GM18520 (cell line): ENCODE results near the gene HIVEP2.
A peak's percentile ranks its signal among the peaks of the same experiment; 100 is the strongest.
"Not testable (repeated sequence)": the region's sequence is repeated elsewhere in the genome, so short reads cannot be mapped to it uniquely, and the experiment has no call there.

Experiments used
- ATAC-seq: cut with Tn5 transposase; IDR thresholded peaks from one replicate; pipeline ENCODE4 v1.9.1; 2021; ENCODE audit not compliant: unreplicated experiment

Gene HIVEP2, protein sequence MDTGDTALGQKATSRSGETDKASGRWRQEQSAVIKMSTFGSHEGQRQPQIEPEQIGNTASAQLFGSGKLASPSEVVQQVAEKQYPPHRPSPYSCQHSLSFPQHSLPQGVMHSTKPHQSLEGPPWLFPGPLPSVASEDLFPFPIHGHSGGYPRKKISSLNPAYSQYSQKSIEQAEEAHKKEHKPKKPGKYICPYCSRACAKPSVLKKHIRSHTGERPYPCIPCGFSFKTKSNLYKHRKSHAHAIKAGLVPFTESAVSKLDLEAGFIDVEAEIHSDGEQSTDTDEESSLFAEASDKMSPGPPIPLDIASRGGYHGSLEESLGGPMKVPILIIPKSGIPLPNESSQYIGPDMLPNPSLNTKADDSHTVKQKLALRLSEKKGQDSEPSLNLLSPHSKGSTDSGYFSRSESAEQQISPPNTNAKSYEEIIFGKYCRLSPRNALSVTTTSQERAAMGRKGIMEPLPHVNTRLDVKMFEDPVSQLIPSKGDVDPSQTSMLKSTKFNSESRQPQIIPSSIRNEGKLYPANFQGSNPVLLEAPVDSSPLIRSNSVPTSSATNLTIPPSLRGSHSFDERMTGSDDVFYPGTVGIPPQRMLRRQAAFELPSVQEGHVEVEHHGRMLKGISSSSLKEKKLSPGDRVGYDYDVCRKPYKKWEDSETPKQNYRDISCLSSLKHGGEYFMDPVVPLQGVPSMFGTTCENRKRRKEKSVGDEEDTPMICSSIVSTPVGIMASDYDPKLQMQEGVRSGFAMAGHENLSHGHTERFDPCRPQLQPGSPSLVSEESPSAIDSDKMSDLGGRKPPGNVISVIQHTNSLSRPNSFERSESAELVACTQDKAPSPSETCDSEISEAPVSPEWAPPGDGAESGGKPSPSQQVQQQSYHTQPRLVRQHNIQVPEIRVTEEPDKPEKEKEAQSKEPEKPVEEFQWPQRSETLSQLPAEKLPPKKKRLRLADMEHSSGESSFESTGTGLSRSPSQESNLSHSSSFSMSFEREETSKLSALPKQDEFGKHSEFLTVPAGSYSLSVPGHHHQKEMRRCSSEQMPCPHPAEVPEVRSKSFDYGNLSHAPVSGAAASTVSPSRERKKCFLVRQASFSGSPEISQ (N-terminal part only)

DNA sequence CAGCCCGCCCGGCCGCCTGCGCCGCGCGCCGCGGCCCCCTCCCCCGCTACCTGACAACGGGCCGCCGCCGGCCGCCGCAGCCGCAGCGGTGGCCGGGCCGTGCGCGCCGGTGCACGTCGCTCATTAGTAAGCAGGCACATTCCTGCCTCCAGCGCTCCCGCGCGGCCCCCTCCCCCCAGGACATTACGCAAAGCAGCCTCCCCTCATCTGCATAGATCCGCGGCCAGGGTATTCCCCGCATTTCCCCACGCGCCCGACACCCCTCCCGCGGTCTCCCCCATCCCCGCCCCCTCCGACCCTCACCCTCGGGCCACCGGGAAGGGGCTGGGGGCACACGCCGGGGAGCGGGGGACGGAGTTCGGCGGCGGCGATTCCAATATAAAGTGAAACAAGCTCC lies at the start of gene HIVEP2:
Gene HIVEP2, minus strand, starts transcription at position 128 of the 397 bp plus-strand sequence. CDS start 170,438 bp downstream, outside the sequence.
- peak; percentile 19 for ATAC-seq

DNA sequence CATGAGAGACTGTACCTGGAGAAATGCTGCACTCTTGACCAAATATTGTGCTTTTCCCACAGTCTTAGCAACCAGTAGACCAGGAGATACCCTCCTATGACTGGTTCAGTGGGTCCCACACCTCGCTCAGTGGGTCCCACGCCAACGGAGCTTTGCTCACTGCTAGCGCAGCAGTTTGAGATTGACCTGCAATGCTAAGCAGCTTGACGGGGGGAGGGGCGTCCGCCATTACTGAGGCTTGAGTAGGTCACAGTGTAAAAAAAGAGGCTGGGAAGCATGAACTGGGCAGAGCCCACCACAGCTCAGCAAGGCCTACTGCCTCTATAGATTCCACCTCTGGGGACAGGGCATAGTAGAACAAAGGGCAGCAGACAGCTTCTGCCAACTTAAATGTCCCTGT lies 49.0 kb upstream of the HIVEP2 start:
- no peak for ATAC-seq

DNA sequence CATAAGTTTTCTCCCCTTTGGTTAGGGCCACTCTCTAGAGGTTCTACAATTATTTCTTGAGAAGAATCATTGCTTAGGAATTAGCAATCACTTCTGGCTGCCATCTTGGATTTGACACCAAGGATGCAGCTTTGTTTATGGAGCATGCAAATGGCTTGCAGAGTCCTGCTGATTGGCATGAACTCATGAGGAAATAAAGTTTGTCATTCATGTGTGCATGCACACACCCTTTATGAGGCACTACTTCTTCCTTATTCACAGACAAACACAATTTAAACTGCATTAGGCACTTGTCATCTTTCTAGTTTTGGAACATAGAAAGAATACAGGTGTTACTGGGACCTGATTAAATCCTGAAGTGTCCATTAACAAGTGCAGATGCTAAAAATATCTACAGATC lies 42.5 kb upstream of the HIVEP2 start:
- no peak for ATAC-seq

DNA sequence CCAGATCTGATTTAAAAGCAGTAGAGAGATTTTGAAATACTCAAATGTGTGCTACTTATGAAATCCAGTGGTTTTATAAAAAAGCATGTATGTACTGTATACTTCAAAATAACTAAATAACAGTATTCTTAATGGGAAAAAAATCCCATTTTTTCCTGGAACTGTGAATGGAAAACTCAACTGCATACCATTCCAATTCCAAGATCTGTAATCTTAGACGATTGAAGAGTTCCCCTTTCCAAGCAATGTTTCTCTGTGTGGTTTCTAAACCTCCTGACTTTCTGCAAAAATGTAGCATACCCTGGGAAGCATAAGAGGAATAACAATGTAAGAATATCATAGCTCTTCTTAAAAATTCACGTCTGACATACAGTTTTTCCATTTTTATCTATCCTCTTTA lies 40.3 kb upstream of the HIVEP2 start:
- ATAC-seq = no peak

DNA sequence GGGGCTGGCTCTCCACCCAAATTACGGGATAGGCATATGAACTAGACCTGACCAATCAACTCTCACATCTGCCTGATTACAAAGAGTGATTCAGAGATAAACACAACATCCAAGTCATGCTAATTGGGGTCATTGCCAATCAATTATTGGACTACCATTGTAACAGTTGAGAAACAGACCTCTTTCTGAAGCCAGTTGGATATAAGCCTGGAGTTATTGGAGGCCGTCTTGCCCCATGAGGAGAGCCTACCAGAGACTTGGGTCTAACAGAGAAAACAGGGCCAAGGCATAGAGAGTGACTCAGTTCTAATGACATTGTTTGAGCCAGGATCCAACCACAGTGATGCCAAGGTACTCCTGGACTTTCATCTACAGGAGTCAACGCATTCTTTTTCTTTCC lies 39.4 kb upstream of the HIVEP2 start:
- no peak for ATAC-seq

DNA sequence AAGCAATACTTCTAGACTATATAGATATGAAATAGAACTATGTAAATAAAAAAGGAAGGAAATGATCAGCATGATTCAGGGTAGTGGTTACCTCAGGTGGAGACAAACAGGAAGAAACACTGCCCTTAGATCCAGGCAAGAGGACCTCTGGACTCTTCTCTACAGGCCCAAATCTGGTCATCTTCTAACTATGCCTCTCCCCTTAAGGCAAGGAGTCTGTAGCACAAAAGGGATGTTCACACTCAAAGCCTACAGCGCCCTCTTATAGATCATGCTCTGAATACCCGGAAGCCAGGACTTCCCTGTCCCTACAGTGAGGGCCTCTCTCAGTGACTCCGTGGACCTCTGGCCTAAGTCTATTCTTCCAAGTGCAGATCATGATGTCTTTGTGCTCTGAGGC lies 30.4 kb upstream of the HIVEP2 start:
- ATAC-seq = no peak

DNA sequence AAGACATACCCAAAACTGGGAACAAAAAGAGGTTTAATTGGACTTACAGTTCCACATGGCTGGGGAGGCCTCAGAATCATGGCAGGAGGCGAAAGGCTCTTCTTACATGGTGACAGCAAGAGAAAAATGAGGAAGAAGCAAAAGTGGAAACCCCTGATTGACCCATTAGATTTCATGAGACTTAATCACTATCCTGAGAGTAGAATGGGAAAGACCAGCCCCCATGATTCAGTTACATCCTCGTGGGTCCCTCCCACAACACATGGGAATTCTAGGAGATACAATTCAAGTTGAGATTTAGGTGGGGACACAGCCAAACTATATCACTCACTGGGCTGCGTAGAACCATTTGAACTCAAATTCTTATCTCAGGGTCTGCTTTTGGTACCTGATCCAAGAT lies 26.0 kb upstream of the HIVEP2 start:
- ATAC-seq = not testable (repeated sequence)

DNA sequence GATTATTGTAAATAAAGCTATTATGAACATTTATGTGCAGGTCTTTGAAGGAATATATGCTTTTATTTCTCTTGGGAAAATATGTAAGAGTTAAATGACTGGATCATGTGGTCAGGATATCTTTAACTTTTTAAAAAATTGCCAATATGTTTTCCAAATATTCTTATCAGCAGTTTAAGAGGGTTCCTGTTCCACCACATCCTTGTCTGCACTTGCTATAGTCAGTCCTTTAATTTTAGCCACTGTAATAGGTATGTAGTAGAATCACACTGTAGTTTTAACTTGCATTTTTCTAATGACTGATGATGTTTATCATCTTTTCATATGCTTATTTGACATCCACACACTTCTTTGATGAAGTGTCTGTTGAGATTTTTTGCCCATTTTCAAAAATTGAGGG lies 23.6 kb upstream of the HIVEP2 start:
- no peak for ATAC-seq

DNA sequence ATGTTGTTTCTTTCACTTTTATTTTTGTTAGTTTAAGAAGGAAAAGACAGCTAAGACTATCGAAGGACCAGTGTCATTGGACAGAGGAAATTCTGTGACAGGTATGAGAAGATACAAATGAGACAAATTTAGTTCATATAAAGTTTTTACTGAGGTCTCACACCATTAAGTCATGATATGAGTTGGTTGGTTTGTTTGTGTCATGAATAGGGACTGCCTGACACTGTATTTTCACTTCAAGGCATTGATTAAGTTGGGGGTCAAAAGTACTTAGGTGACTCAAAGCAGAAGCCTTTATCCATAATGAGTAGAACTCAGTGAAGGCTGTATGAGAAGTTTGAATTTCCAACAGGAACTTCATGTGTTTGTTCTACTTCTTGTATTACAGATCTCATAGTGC lies 21.3 kb upstream of the HIVEP2 start:
- peak; percentile 70 for ATAC-seq

DNA sequence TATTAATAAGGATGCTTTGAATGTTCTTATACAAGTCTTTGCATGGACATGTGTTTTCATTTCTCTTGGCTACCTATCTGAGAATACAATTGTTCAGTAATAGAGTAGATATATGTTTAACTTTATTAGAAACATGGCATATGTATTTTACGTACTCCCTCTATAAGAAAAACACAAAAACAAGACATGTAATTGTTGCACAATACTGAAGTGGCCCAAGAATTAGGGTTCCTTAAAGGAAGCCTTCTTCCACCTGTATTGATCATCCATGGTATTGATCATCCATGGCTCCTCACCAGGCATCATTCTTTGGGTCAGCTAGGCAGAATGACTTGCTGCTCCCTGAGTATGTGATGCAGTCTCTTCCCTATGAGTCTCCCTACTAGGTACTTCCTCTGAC lies 20.2 kb upstream of the HIVEP2 start:
- no peak for ATAC-seq

DNA sequence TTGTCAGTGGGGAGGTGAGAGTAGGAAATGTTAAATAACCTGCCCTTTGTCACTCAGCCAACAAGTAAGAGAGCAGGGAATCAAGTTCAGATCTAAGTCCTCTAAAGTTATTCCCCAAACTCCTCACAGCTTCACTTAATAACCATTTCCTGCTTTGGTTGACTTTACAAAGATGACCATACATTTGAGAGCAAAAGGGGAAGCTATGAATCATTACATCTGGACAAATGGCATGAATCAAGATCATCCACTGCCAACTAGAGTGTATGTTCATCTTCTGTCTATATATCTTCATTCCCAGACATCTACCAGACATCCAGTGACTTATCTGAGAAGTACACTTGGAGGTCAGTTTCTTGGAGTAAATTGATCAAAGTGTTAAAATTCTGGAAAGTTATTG lies 15.1 kb upstream of the HIVEP2 start:
- ATAC-seq = no peak

DNA sequence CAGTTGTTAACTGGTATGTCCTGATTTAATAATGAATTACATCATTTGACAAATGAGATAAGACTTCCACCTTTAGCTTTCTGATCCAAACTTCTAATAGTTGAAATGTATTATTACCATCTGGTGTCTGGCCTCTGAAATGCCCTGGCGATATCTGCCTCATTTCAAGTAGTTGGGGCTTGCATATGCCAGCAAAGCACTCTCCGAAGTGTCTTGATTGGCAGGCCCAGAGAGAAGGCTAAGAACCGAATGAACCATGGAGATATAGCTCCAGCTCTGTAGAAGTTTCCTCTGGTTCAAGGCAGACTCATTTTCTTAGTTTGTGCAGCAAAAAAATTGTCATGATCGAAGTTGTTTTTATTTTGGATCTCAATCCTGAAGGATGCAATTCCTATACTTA lies 13.4 kb upstream of the HIVEP2 start:
- ATAC-seq = no peak

DNA sequence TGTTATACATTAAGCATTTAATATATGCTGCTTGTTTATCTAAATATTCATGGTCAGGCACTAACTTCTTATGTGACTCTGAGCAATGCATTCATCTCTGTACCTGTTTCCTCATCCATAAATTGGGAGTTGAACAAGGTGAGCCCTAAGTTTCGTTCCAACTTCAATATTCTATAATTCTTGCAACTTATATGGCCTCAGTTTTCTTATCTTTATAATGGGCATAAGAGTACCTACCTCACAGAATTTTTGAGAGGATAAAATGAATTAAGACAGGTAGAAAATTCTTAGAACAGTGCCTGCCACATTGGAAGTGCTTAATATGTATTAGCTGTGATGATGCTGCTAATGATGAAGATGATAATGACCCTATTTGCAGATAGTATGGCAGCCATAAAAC lies 11.8 kb upstream of the HIVEP2 start:
- no peak for ATAC-seq

DNA sequence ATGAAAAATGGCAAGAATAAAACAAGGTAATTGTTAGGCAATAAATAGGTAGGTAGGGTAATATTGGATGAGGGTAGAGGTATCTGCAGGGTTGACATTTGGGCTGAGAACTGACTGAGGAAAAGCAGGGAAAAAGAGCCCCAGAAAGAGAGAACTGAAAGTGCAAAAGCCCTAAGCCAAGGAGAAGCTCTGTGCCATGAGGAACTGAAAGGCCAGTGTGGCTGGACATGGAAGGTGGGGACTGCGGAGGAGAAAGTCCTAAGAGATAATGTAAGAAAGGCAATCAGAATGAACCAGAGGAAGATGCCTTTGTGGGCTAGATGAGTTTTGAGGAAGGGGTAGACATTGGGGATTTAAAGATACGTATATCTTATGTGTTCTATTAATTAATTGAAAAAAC lies 9.9 kb upstream of the HIVEP2 start:
- no peak for ATAC-seq

DNA sequence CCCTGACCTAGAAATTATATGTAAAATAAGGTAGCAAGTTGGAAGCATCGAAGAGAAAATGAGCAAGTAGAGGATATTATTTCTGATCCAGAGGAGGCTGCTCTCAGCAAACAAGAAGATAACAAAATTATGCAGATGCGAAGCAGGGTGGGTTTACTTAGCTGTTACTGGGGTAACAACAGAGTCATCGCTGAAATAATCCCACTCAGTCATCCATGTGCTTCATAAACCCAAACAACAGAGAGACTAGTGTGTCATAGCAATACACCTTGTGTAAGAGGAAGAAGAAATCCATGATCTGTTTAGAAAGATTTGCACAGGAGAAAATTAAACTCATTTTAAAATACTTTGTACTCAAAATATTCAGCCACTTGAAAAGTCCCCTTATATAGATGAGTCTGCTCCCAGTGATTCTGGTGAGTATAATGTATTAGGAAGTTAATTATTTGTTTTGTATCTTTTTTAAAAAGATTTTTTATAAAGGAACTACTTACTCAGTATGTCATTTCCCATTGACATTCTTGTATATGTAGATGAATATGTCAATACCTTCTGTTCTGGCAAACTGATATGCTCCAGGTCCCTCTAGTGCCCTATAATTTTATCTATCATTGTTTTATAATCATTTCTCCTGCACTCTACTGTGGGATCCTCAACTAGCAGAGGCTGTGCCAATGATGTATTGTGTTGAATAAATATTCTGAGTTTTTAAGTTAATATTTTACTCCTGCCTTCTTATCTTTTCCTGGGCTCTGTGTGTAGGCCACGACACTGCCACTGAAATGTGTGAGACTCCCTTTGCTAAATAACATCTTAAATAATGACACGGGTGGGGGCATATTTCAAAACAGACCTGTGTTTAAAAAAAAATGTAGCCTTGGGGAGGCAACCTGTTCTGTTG lies 8.6 kb upstream of the HIVEP2 start:
- ATAC-seq = no peak

DNA sequence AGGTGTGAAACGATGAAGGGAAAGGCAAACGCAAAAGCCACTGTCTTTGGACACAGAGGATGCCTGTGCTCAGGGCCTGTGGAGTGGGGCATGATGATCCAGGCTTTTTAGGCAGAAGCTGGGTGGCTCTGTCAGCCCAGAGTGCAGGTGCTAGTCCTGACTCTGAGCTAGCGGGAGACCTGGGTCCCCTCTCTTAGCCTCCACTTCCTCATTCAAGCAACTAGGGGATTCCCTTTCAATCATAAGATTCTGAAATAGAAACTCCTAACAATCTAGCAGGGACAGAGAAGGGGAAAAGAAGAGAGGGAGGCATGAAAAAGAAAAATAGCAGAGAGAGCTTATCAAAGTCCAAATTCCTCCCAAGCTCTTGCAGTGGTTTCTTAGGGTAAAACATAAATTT lies 7.6 kb upstream of the HIVEP2 start:
- peak; percentile 53 for ATAC-seq

DNA sequence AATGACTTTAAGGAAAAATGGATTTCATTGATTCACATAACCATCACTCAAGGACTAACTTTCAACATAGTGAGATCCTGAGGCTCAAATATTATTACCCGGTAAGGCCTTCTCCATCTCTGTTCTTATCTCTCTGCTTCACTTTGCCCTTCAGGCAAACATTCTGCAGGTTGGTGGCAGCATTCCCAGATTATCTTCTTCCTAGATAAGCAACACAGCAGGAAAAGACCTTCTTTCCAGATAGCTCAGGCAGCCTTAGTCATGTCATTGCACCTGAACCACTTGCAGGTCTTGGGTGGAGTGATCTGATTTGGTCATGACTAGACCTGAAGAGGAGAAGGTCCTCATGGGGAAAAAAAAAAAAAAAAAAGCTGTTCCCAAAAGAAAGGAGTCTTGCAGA lies 5.3 kb upstream of the HIVEP2 start:
- no peak for ATAC-seq

DNA sequence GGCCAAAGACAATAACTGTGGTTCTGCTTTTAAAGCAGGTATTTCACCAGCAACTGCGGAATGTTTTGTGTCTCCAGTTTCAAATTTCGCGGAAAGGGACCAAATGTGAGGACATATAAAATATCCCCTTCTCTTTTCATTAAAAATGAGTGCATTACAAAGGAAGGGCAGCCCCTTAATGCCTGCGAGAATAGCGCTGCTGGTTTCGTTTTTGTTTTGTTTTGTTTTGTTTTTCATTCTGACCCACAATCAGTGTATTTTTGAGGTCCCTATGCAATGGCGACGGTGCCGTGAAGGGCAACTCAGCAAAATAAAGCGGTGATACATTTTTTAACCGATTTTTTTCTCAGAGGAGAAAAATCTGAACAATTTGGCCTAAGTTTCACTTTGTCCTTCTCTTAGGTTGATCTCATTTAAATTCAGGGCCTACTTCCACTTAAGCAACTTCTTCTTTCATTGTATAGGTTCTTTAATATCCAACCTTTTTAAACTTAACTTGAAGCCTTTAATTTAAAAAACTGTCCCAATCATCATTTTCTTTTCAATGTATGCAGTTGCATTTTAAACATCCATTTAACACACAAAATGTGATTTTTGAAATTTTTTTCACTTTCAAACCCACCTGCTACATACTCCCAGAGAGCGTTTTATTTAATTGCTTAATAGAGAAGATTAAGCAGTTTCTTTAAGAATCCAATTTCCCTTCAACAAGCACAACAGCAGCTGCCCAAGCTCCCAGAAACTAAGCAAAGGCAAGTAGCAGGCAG lies 2.9 kb upstream of the HIVEP2 start:
- peak; percentile 13 for ATAC-seq

DNA sequence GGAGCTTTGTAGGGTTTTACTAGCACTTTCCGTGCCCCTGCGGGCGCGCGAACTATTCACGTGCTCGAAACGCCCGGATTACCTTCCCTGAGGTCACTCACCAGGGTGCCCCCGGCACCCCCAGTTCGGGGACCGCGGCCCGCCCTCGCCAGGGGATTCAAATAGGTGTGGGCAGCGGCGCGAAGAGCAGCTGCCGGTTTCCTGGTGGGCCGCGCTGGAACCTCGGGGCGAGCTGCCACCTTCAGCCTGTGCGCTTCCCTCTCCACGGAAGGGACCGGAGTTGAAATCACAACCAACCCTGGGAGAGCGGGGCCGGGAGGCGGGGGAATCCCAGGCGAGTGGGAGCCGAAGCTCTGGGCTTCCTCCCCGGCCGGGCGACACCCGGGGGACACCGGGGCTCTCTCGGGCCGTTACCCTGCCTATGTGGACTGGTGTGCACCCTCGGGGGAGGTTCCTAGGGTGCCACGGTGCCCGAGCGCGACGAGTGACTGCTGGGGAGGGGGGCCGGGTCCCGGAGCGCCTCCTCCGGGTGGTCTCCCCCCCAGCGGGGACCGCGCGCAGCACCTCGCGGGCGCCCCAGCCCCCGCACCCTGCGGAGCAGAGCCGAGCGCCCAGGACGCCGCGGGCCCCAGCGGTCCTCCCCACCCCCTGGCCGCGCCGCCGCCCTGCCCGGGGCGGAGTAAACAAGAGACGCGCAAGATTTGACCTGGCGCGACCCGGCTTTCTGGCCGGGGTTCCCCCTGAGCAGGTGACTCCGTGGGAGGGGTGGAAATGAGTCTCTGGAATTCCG lies 2.1 kb upstream of the HIVEP2 start:
- peak; percentile 52 for ATAC-seq
